Duodenal mucosa (tissue), 2 donors: ENCODE measurements around the gene KRTAP10-5.
"Not testable (repeated sequence)": the region's sequence is repeated elsewhere in the genome, so short reads cannot be mapped to it uniquely, and the experiment has no call there.

Experiments used
- H3K27ac ChIP-seq: one replicate; pipeline ENCODE4 v1.7.0; 2013; ENCODE audit warnings: low read depth, low read length
- H3K27me3 ChIP-seq, 2 donors: one replicate each; pipeline ENCODE4 v1.7.0; 2013; ENCODE audit warnings: low read length in 2 of 2, control low read depth in 1 of 2; ENCODE audit not compliant: insufficient read depth in 2 of 2, control insufficient read depth in 1 of 2
- H3K36me3 ChIP-seq, 2 donors: one replicate each; pipeline ENCODE4 v1.7.0; 2013; ENCODE audit warnings: low read length in 2 of 2, control low read depth in 1 of 2; ENCODE audit not compliant: insufficient read depth in 2 of 2, control insufficient read depth in 1 of 2
- H3K4me1 ChIP-seq, 2 donors: one replicate each; pipeline ENCODE4 v1.7.0; 2013; ENCODE audit warnings: low read length in 2 of 2, control low read depth in 1 of 2; ENCODE audit not compliant: insufficient read depth in 2 of 2, control insufficient read depth in 1 of 2
- H3K4me3 ChIP-seq, 2 donors: one replicate each; pipeline ENCODE4 v1.7.0; 2013; ENCODE audit warnings: low read length in 2 of 2, low read depth in 1 of 2
- H3K9ac ChIP-seq, 2 donors: one replicate each; pipeline ENCODE4 v1.7.0; 2013; ENCODE audit warnings: low read length in 2 of 2, low read depth in 1 of 2
- H3K9me3 ChIP-seq, 2 donors: one replicate each; pipeline ENCODE4 v1.7.0; 2013; ENCODE audit warnings: low read length in 2 of 2, control low read depth in 1 of 2; ENCODE audit not compliant: control insufficient read depth in 1 of 2

Gene KRTAP10-5

GRCh38 chr21:44579056-44579832 is 1.2 kb downstream of the KRTAP10-5 start:
- Histone ChIP-seq H3K4me3 (no peak overlapping the region), H3K27ac (no peak overlapping the region), H3K9me3 (peaks cover 0 to 7% of the 10 kb centered on the region in 2 donors), H3K4me1 (peaks cover 0 to 5% of the 10 kb centered on the region in 2 donors), H3K9ac (no peak overlapping the region), H3K27me3 (no peaks in the 10 kb centered on the region), H3K36me3 (no peaks in the 10 kb centered on the region)

GRCh38 chr21:44578371-44579055 is 1.9 kb downstream of the KRTAP10-5 start:
- Histone ChIP-seq H3K9me3 (peaks cover 0 to 7% of the 10 kb centered on the region in 2 donors), H3K27ac (no peak overlapping the region), H3K9ac (no peak overlapping the region), H3K36me3 (no peaks in the 10 kb centered on the region), H3K27me3 (no peaks in the 10 kb centered on the region), H3K4me1 (peaks cover 0 to 6% of the 10 kb centered on the region in 2 donors), H3K4me3 (no peak overlapping the region)

- Histone ChIP-seq H3K9me3 (peaks cover 4 to 8% of the 10 kb centered on the region in 2 donors), H3K9ac (no peak overlapping the region), H3K36me3 (no peaks in the 10 kb centered on the region), H3K27me3 (no peaks in the 10 kb centered on the region), H3K4me3 (no peak overlapping the region), H3K27ac (no peak overlapping the region), H3K4me1 (peaks cover 0 to 6% of the 10 kb centered on the region in 2 donors)
Observed at GRCh38 chr21:44576025-44576420, 4.4 kb downstream of the KRTAP10-5 start.

- Histone ChIP-seq H3K9me3 (peaks cover 4% of the 10 kb centered on the region in 2 donors), H3K36me3 (no peaks in the 10 kb centered on the region), H3K27ac (no peak overlapping the region)
Observed at GRCh38 chr21:44575307-44576024, 4.9 kb downstream of the KRTAP10-5 start.

GRCh38 chr21:44574457-44575306 is 5.7 kb downstream of the KRTAP10-5 start:
- Histone ChIP-seq H3K27ac (no peak overlapping the region), H3K27me3 (no peaks in the 10 kb centered on the region), H3K9ac (no peak overlapping the region), H3K4me1 (peaks cover 0 to 6% of the 10 kb centered on the region in 2 donors), H3K4me3 (peak overlapping the region; percentile 29 to 36), H3K36me3 (no peaks in the 10 kb centered on the region), H3K9me3 (peaks cover 4% of the 10 kb centered on the region in 2 donors)

More at GRCh38 chr21:44575307-44576024, 4.9 kb downstream of the KRTAP10-5 start:
- Histone ChIP-seq H3K4me3 (no peak overlapping the region), H3K9ac (no peak overlapping the region), H3K27me3 (no peaks in the 10 kb centered on the region), H3K4me1 (peaks cover 0 to 6% of the 10 kb centered on the region in 2 donors)

- H3K27ac ChIP-seq, H3K27me3 ChIP-seq, H3K9ac ChIP-seq, H3K4me1 ChIP-seq, H3K36me3 ChIP-seq, H3K9me3 ChIP-seq: not testable (repeated sequence)
- peak within 1 kb of the TSS; percentile 3 to 36 for H3K4me3 ChIP-seq
Observed at GRCh38 chr21:44573630-44574456, 6.6 kb downstream of the KRTAP10-5 start, which contains the start of gene KRTAP10-4. Gene KRTAP10-4 (plus strand): TSS chr21:44573729. CDS start chr21:44573759, 30 bp downstream.

GRCh38 chr21:44572959-44573583 is 7.3 kb downstream of the KRTAP10-5 start:
- H3K9ac ChIP-seq = no peak overlapping the region
- H3K4me3 ChIP-seq = no peak overlapping the region
- no peaks in the 10 kb centered on the region for H3K27me3 ChIP-seq
- no peaks in the 10 kb centered on the region for H3K36me3 ChIP-seq
- H3K9me3 ChIP-seq = peaks cover 4% of the 10 kb centered on the region in 2 donors
- H3K4me1 ChIP-seq = peaks cover 0 to 6% of the 10 kb centered on the region in 2 donors
- H3K27ac ChIP-seq = no peak overlapping the region

- no peak overlapping the region for H3K4me3 ChIP-seq
- no peaks in the 10 kb centered on the region for H3K27me3 ChIP-seq
- H3K9ac ChIP-seq = no peak overlapping the region
- H3K4me1 ChIP-seq = peaks cover 0 to 6% of the 10 kb centered on the region in 2 donors
- peaks cover 2 to 4% of the 10 kb centered on the region in 2 donors for H3K9me3 ChIP-seq
- no peaks in the 10 kb centered on the region for H3K36me3 ChIP-seq
- H3K27ac ChIP-seq = no peak overlapping the region
Observed at GRCh38 chr21:44571844-44572782, 8.3 kb downstream of the KRTAP10-5 start.
